Endothelial cell of umbilical vein (primary cell): ENCODE data around the gene LSM14A. TPM values are rescaled to one million over a fixed set of nuclear protein-coding genes. Genes with fewer than 3 reads are reported as not detected.

Experiments used
- BruUV-seq: library from RNA; stranded (reverse); fragments of 400-500 nt; replicated peaks from 2 replicates; lab custom pipeline; 2021; lab: Mats Ljungman, UMichigan
- CTCF ChIA-PET: fragments of 300-600, 350-600 bp; sonication (Branson Sonifier 250); formaldehyde crosslinking; loops from one replicate; lab custom pipeline; 2021; ENCODE audit warnings: antibody characterized with exemption, inconsistent platforms; lab: Charles Lee
- POLR2A ChIA-PET: fragments of 300-600, 350-600 bp; sonication (Branson Sonifier 250); formaldehyde crosslinking; loops from one replicate; lab custom pipeline; 2021; ENCODE audit warnings: antibody characterized with exemption, inconsistent platforms; lab: Charles Lee
- DNase-seq: peaks from one replicate; pipeline ENCODE4 v3.0.0-alpha.2; 2011; ENCODE audit warnings: low read depth, low spot score
- FAIRE-seq: peaks from 2 replicates; lab custom pipeline; 2011; peaks lifted over from hg19 to GRCh38; lab: Jason Lieb, UNC
- H2AFZ ChIP-seq: 2 replicates; pipeline ENCODE4 v1.6.0; 2012; ENCODE audit warnings: low read depth, low read length, control low read depth, inconsistent platforms
- H3K27ac ChIP-seq: 2 replicates; pipeline ENCODE4 v1.5.1; 2011; ENCODE audit warnings: low read depth, mild to moderate bottlenecking, control low read depth, low read length, moderate library complexity; ENCODE audit not compliant: insufficient read depth
- H3K27me3 ChIP-seq, 2 experiments: 2 replicates each; pipeline versions ENCODE4 v1.6.0 to v1.6.1; 2011; ENCODE audit warnings: low read length in 2 of 2, mixed read lengths in 1 of 2; ENCODE audit not compliant: control insufficient read depth in 2 of 2, insufficient read depth in 2 of 2
- H3K36me3 ChIP-seq, 2 experiments: 2 replicates in 1 of 2; 3 replicates in 1 of 2; pipeline ENCODE4 v1.5.1; 2011; ENCODE audit warnings: low read length in 2 of 2, mild to moderate bottlenecking in 1 of 2, moderate library complexity in 1 of 2; ENCODE audit not compliant: control insufficient read depth in 2 of 2, insufficient read depth in 2 of 2; ENCODE audit errors: extremely low read depth in 1 of 2
- H3K4me1 ChIP-seq: 3 replicates; pipeline ENCODE4 v1.5.1; 2011; ENCODE audit warnings: mild to moderate bottlenecking, low read length; ENCODE audit not compliant: control insufficient read depth, insufficient read depth; ENCODE audit errors: extremely low read depth
- H3K4me2 ChIP-seq: 2 replicates; pipeline ENCODE4 v1.6.1; 2011; ENCODE audit warnings: low read length, control low read depth, mixed read lengths; ENCODE audit not compliant: insufficient read depth
- H3K4me3 ChIP-seq, 3 experiments: fragments of 200-600 bp in 1 of 3; sonication (generic), shearing (Covaris generic) in 1 of 3; replicated peaks in 1 of 3; 2 replicates each; pipeline ENCODE4 v1.5.1; 2011 to 2016; ENCODE audit warnings: control low read depth in 3 of 3, low read length in 3 of 3, mild to moderate bottlenecking in 2 of 3, inconsistent platforms in 1 of 3, low read depth in 1 of 3, moderate library complexity in 1 of 3; ENCODE audit not compliant: insufficient read depth in 1 of 3
- H3K79me2 ChIP-seq: 2 replicates; pipeline ENCODE4 v1.6.0; 2012; ENCODE audit warnings: low read length, inconsistent platforms; ENCODE audit not compliant: control insufficient read depth, insufficient read depth
- H3K9ac ChIP-seq: replicated peaks from 2 replicates; pipeline ENCODE3; 2011; ENCODE audit warnings: low read length, control low read depth; ENCODE audit not compliant: insufficient read depth; ENCODE audit errors: extremely low read depth
- H3K9me1 ChIP-seq: replicated peaks from 3 replicates; pipeline ENCODE4 v1.6.0; 2011; ENCODE audit warnings: mild to moderate bottlenecking, low read length; ENCODE audit not compliant: control insufficient read depth, insufficient read depth; ENCODE audit errors: extremely low read depth
- H3K9me3 ChIP-seq: replicated peaks from 2 replicates; pipeline ENCODE4 v1.5.1; 2012; ENCODE audit warnings: low read length, inconsistent platforms; ENCODE audit not compliant: control insufficient read depth, insufficient read depth
- H4K20me1 ChIP-seq: replicated peaks from 2 replicates; pipeline ENCODE3; 2011; ENCODE audit warnings: mild to moderate bottlenecking, low read length; ENCODE audit not compliant: control insufficient read depth, insufficient read depth; ENCODE audit errors: extremely low read depth
- CTCF ChIP-seq, 2 donors: IDR thresholded peaks; 1 replicate in 1 of 2; 2 replicates in 1 of 2; pipeline ENCODE4 v1.5.1; 2011; ENCODE audit warnings: low read length in 2 of 2, mild to moderate bottlenecking in 2 of 2, moderate library complexity in 2 of 2, control low read depth in 1 of 2, inconsistent platforms in 1 of 2, low read depth in 1 of 2; ENCODE audit not compliant: insufficient read depth in 1 of 2; ENCODE audit errors: extremely low read depth in 1 of 2
- EZH2 ChIP-seq: IDR thresholded peaks from 2 replicates; pipeline ENCODE4 v1.6.1; 2012; ENCODE audit warnings: borderline replicate concordance, low read depth, mild to moderate bottlenecking, moderate library complexity, low read length, inconsistent platforms; ENCODE audit not compliant: severe bottlenecking
- FOS ChIP-seq: IDR thresholded peaks from 2 replicates; pipeline ENCODE4 v1.6.1; 2011; ENCODE audit warnings: mild to moderate bottlenecking, low read length, moderate library complexity, borderline replicate concordance; ENCODE audit not compliant: insufficient read depth
- GATA2 ChIP-seq: IDR thresholded peaks from 2 replicates; pipeline ENCODE4 v1.7.0; 2011; ENCODE audit warnings: low read depth, mild to moderate bottlenecking, moderate library complexity, mixed read lengths, low read length; ENCODE audit not compliant: insufficient read length, insufficient read depth
- JUN ChIP-seq: IDR thresholded peaks from 2 replicates; pipeline ENCODE4 v1.6.1; 2011; ENCODE audit warnings: borderline replicate concordance, low read depth; ENCODE audit not compliant: insufficient read length, insufficient read depth
- MYC ChIP-seq: IDR thresholded peaks from one replicate; pipeline ENCODE4 v1.6.1; 2011; ENCODE audit warnings: mild to moderate bottlenecking, low read depth, low read length
- POLR2A ChIP-seq: IDR thresholded peaks from 2 replicates; pipeline ENCODE4 v1.6.1; 2012; ENCODE audit warnings: low read depth, mild to moderate bottlenecking, control low read depth, low read length
- POLR2AphosphoS5 ChIP-seq: IDR thresholded peaks from 2 replicates; pipeline ENCODE4 v1.6.1; 2012; ENCODE audit warnings: low read depth, mild to moderate bottlenecking, control low read depth, low read length, moderate library complexity; ENCODE audit not compliant: insufficient read depth
- dilution Hi-C: fragments of 300-500 bp; cut with MboI; formaldehyde crosslinking; loops from one replicate; pipeline ENCODE4 v1.15.0; 2019; ENCODE audit warnings: low sequenced_read_pairs; ENCODE audit not compliant: extremely low pct_ligation_motif_present
- intact Hi-C: fragments of 100-400 bp; cut with micrococcal nuclease; formaldehyde crosslinking; loops from one replicate; pipeline ENCODE4 v1.10.0; 2022
- polyA plus RNA-seq, 4 experiments: library from polyadenylated mRNA; depleted of rRNA in 3 of 4; stranded (reverse) in 3 of 4; unstranded in 1 of 4; fragments of >200 nt; gene quantifications; 2 replicates each; pipeline versions ENCODE4 v1.2.1 to v1.2.3, GENCODE V29; 2011 to 2012; ENCODE audit warnings: missing spikeins in 1 of 4
- total RNA-seq: library from RNA; stranded (reverse); gene quantifications from 2 replicates; pipeline ENCODE4 v1.2.3, GENCODE V29; 2021
- TF ChIP-seq, protein P1 (sequence below): IDR thresholded peaks from 2 replicates; pipeline ENCODE4 v1.6.1; 2011; ENCODE audit not compliant: insufficient read depth, insufficient read length

The LSM14A gene
- total and polyA plus RNA-seq, 2 donors (not counting 3 experiments of a cell fraction or from before 2014, with no cell fraction given), result 96.7 to 122 TPM

GRCh38 chr19:34149873-34150272 lies 22.4 kb upstream of the LSM14A start:
- FAIRE-seq (no peak), DNase-seq (no peak)
- Histone ChIP-seq H3K79me2 (no peaks in the 10 kb centered on the region), H3K4me2 (no peak overlapping the region), H3K27ac (no peak overlapping the region), H4K20me1 (no peaks in the 10 kb centered on the region), H3K9me3 (no peaks in the 10 kb centered on the region), H3K9ac (no peak overlapping the region), H3K9me1 (no peaks in the 10 kb centered on the region), H3K36me3 (no peaks in the 10 kb centered on the region), H3K4me3 (no peak overlapping the region), H3K4me1 (no peaks in the 10 kb centered on the region), H2AFZ (no peak overlapping the region), H3K27me3 (peaks cover 2 to 3% of the 10 kb centered on the region in 2 experiments)
- no TSS peak for BruUV-seq
- dilution Hi-C loops (no loop called here), intact Hi-C loops (no loop called here)
- ChIA-PET CTCF (interaction anchor here (1.1 to 7.1 kb wide), 3 partner anchors 8 to 108 kb away, joined by 4 to 100 read pairs (median 4); no protein-coding TSS in a partner anchor), POLR2A (no interaction called here)
- TF ChIP-seq JUN (no peak), POLR2AphosphoS5 (no peak), CTCF (IDR thresholded peaks at IDR 0.05; ENCODE audit: extremely low read depth in 1 of 2, insufficient read depth in 1 of 2, low read depth in 1 of 2, low read length in 2 of 2) (no peak), FOS (no peak), POLR2A (no peak), GATA2 (no peak), MYC (no peak), EZH2 (no peak)
- TF ChIP-seq, protein P1, sequence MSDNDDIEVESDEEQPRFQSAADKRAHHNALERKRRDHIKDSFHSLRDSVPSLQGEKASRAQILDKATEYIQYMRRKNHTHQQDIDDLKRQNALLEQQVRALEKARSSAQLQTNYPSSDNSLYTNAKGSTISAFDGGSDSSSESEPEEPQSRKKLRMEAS, result no peak
